Measurements from ENCODE around the gene NEDD4L. TPM values are rescaled to one million over a fixed set of nuclear protein-coding genes. Genes with fewer than 3 reads are reported as not detected.

The NEDD4L gene
- total and polyA plus RNA-seq, 3 donors from 2014 or later = 14.3 to 43.1 (median 42.7) TPM

DNA sequence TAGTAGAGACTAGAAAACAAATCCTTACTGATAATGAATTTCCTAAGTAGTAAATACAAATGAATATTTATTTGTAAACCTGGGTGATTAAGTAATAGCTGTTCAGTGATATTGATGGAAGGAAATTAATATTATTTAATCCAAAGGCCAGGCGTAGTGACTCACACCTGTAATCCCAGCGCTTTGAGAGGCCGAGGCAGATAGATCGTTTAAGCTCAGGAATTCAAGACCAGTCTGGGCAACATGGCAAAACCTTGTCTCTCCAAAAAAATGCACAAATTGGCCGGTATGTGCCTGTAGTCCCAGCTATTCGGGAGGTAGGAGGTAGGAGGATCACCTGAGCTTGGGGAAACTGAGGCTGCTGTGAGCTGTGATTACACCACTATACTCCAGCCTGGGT, 228.2 kb downstream of the NEDD4L start:
- TF ChIP-seq, protein P1, sequence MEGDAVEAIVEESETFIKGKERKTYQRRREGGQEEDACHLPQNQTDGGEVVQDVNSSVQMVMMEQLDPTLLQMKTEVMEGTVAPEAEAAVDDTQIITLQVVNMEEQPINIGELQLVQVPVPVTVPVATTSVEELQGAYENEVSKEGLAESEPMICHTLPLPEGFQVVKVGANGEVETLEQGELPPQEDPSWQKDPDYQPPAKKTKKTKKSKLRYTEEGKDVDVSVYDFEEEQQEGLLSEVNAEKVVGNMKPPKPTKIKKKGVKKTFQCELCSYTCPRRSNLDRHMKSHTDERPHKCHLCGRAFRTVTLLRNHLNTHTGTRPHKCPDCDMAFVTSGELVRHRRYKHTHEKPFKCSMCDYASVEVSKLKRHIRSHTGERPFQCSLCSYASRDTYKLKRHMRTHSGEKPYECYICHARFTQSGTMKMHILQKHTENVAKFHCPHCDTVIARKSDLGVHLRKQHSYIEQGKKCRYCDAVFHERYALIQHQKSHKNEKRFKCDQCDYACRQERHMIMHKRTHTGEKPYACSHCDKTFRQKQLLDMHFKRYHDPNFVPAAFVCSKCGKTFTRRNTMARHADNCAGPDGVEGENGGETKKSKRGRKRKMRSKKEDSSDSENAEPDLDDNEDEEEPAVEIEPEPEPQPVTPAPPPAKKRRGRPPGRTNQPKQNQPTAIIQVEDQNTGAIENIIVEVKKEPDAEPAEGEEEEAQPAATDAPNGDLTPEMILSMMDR (IDR thresholded peaks at IDR 0.05) = no peak
- no peak for TF ChIP-seq POLR2A (IDR thresholded peaks at IDR 0.05)
- Histone ChIP-seq H3K27me3 (no peaks in the 10 kb centered on the region), H3K4me3 (no peak overlapping the region), H3K36me3 (ENCODE audit: low read depth, missing control alignments) (no peaks in the 10 kb centered on the region), H3K4me1 (no peaks in the 10 kb centered on the region), H3K9me3 (no peaks in the 10 kb centered on the region), H3K27ac (no peak overlapping the region)
- DNase-seq = no peak
- intact Hi-C loops (cut with DNase I; ENCODE audit: low total_unique reads) = no loop called here
- 88 to 93% methylated on average over 6 of the region's 6 CpGs for WGBS, 2 donors

DNA sequence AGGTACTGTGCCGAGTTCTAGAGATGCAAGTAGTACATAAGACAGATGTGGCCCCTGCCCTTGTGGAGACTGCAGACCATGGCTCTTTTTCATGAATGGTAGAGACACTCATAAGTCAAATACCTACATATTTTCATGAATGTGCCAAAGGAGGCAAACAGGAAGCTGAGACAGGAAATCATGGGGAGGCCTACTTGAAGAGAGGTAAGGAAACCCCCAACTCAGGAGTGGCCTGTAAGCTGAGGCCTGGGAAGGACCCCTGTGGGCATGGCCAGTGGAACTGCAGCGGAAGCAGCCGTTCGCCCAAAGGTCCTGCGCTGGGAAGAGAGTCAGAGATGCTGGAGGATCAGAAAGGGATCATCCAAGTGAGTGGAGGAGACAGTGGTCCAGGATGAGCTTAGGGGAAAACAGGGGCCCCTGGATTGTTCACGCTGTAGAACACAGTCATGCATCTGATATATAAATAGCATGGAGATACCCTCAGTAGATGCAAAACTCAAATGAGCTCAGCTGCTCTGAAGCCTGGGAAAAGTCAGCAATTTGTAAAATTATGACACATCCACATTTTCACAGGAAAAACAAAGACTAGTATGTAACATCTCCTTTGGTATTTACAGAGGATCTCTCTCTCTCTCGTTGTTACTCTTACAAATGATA, 228.9 kb downstream of the NEDD4L start:
- 84 to 85% methylated on average over 7 of the region's 7 CpGs for WGBS, 2 donors

DNA sequence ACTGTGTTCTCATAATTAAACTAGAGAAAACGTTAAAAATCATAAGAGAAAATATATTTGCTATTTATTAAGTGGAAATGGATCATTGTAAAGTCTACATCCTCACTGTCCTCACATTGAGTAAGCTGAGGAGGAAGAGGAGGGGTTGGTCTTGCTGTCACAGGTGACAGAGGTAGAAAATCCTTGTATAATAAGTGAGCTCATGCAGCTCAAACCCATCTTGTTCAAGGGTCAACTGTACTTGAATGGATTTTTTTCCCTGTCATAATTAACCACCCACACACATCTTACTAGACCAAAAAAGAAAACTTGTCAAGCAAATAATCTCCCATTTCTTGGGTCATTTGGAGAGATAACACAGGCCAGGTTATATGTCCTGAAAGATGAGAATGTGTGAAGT, 231.2 kb downstream of the NEDD4L start:
- H3K27ac ChIP-seq = no peak overlapping the region
- H3K36me3 ChIP-seq (ENCODE audit: low read depth, missing control alignments) = no peaks in the 10 kb centered on the region
- WGBS, 2 donors = 48 to 96% methylated on average over 1 of the region's 1 CpG
- TF ChIP-seq, protein P1 (IDR thresholded peaks at IDR 0.05) = no peak
- TF ChIP-seq POLR2A (IDR thresholded peaks at IDR 0.05) = no peak
- no peak overlapping the region for H3K4me3 ChIP-seq
- no peaks in the 10 kb centered on the region for H3K27me3 ChIP-seq
- H3K4me1 ChIP-seq = no peaks in the 10 kb centered on the region
- intact Hi-C loops (cut with DNase I; ENCODE audit: low total_unique reads) = no loop called here
- no peaks in the 10 kb centered on the region for H3K9me3 ChIP-seq
- no peak for DNase-seq

More for the DNA sequence above, 228.9 kb downstream of the NEDD4L start:
- Histone ChIP-seq H3K27ac (no peak overlapping the region), H3K27me3 (no peaks in the 10 kb centered on the region), H3K9me3 (no peaks in the 10 kb centered on the region), H3K4me1 (no peaks in the 10 kb centered on the region), H3K4me3 (no peak overlapping the region), H3K36me3 (ENCODE audit: low read depth, missing control alignments) (no peaks in the 10 kb centered on the region)
- no peak for DNase-seq
- intact Hi-C loops (cut with DNase I; ENCODE audit: low total_unique reads) = no loop called here
- TF ChIP-seq, protein P1 (IDR thresholded peaks at IDR 0.05) = no peak
- no peak for TF ChIP-seq POLR2A (IDR thresholded peaks at IDR 0.05)

DNA sequence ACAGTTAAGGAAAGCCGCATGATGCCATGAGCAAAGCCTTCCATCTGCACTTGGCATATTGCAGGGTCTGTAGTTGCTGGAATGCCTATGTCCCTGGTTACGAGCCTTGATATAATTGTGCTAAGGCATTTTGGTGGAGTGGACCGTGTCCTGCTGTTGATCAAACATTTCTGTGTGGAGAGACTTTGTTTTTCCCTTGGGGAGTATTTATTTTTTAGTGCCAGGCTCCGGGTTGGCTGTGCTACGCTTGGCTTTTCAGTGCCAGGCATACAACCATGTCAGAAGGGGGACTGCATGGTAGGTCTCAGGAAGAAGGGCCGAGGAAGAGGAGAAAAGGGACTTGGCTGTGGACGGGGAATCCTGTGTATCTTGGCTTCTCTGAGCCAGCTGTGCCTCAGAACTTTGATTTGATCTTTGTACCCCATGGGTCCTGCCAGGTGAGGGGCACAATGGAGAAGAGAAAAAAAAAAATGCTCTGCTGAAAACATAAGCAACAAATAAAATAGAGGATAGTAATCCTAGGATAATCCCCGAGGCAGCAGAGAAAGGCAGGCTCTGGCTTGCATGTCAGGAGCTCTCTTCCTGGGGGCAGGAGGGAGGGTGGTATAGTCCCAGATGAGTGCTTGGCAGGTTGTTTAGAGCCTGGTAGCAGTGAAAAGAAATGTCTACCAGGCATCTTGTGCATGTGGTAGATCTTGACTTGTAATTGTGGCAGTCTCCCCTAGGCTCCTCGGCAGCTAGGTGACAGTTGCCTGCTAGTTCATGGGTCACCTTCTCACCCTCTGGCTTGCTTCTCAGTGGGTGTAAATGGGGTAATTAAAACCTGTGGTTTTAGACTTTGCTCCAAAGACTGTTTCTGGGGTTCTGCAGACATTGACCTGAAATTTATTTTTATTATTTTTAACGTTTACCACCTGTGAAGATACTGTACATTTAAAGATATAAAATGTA, 233.0 kb downstream of the NEDD4L start:
- WGBS, 2 donors = 84 to 86% methylated on average over 10 of the region's 10 CpGs
- Histone ChIP-seq H3K4me1 (no peaks in the 10 kb centered on the region), H3K9me3 (no peaks in the 10 kb centered on the region), H3K4me3 (no peak overlapping the region), H3K27me3 (no peaks in the 10 kb centered on the region), H3K27ac (no peak overlapping the region), H3K36me3 (ENCODE audit: low read depth, missing control alignments) (no peaks in the 10 kb centered on the region)
- intact Hi-C loops (cut with DNase I; ENCODE audit: low total_unique reads) = no loop called here
- TF ChIP-seq, protein P1 (IDR thresholded peaks at IDR 0.05) = no peak
- TF ChIP-seq POLR2A (IDR thresholded peaks at IDR 0.05) = no peak
- DNase-seq = no peak

Data from testis (tissue), 3 donors.